Activated CD8-positive, alpha-beta T cell treated with anti-CD3 and anti-CD28 coated beads for 36 hours (primary cell): ENCODE results near the gene LUZP2. TPM values are rescaled to one million over a fixed set of nuclear protein-coding genes. Genes with fewer than 3 reads are reported as not detected.

Experiments used
- ATAC-seq: fragments of 200-7000 bp; cut with Tn5 transposase; one replicate; pipeline ENCODE4 v1.10.0; 2021; ENCODE audit warnings: mild to moderate bottlenecking, moderate library complexity
- CTCF ChIA-PET: fragments of 350-600 bp; sonication (Branson Sonifier 250); formaldehyde crosslinking; loops from one replicate; lab custom pipeline; 2021; ENCODE audit warnings: antibody characterized with exemption; lab: Charles Lee
- POLR2A ChIA-PET: fragments of 350-600 bp; sonication (Branson Sonifier 250); formaldehyde crosslinking; loops from one replicate; lab custom pipeline; 2021; ENCODE audit warnings: antibody characterized with exemption; lab: Charles Lee
- DNase-seq: peaks from one replicate; pipeline ENCODE4 v3.0.0-alpha.2; 2020
- H3K27ac Mint-ChIP-seq: one replicate; pipeline ENCODE4 v1.8.0; 2021; ENCODE audit warnings: mild to moderate bottlenecking, mixed read lengths
- H3K27me3 Mint-ChIP-seq: one replicate; pipeline ENCODE4 v1.8.0; 2021; ENCODE audit warnings: mixed read lengths
- H3K36me3 Mint-ChIP-seq: one replicate; pipeline ENCODE4 v1.8.0; 2021; ENCODE audit warnings: low read depth, mixed read lengths
- H3K4me1 Mint-ChIP-seq: one replicate; pipeline ENCODE4 v1.8.0; 2021; ENCODE audit warnings: low read depth, mixed read lengths
- H3K4me3 Mint-ChIP-seq: one replicate; pipeline ENCODE4 v1.8.0; 2021; ENCODE audit warnings: mild to moderate bottlenecking, moderate library complexity, mixed read lengths
- H3K9me3 Mint-ChIP-seq: one replicate; pipeline ENCODE4 v1.8.0; 2021; ENCODE audit warnings: mixed read lengths
- intact Hi-C: fragments of 100-400 bp; cut with micrococcal nuclease; formaldehyde crosslinking; loops from one replicate; pipeline ENCODE4 v1.10.0; 2022
- total RNA-seq, 2 experiments: library from RNA; stranded (reverse); gene quantifications; one replicate each; pipeline ENCODE4 v1.2.3, GENCODE V29; 2021
- TF ChIP-seq, protein P1 (sequence below): fragments of 200-600 bp; IDR thresholded peaks from one replicate; pipeline ENCODE4 v1.8.0; 2022; ENCODE audit warnings: antibody characterized with exemption, mild to moderate bottlenecking

The LUZP2 gene
- total RNA-seq, 2 experiments from 2014 or later = not detected

DNA sequence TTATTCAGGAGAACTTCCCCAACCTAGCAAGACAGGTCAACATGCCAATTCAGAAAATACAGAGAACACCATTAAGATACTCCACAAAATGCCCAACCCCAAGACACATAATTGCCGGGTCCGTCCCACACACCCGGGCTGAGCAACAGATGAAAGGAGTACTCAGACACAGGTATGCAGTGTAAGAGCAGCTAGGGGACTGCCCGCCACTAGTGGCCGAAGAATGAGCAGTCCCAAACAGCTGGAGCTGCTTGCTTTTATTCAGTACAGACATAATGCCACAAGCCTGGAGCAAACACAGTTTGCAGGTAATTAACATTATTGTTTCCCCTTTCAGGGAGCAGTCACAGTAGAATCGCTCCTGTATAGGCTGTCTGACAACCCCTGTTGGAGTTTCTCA is 364.6 kb downstream of the LUZP2 start:
- ChIA-PET CTCF (interaction anchor here (0.9 kb wide), 1 partner anchor 324 kb away, joined by 3 read pairs; no protein-coding TSS in a partner anchor), POLR2A (no interaction called here)
- peaks cover 8% of the 10 kb centered on the region for H3K9me3 Mint-ChIP-seq
- no peaks in the 10 kb centered on the region for H3K4me1 Mint-ChIP-seq
- no peak overlapping the region for H3K27ac Mint-ChIP-seq
- H3K27me3 Mint-ChIP-seq = no peaks in the 10 kb centered on the region
- TF ChIP-seq, protein P1, sequence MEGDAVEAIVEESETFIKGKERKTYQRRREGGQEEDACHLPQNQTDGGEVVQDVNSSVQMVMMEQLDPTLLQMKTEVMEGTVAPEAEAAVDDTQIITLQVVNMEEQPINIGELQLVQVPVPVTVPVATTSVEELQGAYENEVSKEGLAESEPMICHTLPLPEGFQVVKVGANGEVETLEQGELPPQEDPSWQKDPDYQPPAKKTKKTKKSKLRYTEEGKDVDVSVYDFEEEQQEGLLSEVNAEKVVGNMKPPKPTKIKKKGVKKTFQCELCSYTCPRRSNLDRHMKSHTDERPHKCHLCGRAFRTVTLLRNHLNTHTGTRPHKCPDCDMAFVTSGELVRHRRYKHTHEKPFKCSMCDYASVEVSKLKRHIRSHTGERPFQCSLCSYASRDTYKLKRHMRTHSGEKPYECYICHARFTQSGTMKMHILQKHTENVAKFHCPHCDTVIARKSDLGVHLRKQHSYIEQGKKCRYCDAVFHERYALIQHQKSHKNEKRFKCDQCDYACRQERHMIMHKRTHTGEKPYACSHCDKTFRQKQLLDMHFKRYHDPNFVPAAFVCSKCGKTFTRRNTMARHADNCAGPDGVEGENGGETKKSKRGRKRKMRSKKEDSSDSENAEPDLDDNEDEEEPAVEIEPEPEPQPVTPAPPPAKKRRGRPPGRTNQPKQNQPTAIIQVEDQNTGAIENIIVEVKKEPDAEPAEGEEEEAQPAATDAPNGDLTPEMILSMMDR = no peak
- no peaks in the 10 kb centered on the region for H3K36me3 Mint-ChIP-seq
- no peak overlapping the region for H3K4me3 Mint-ChIP-seq
- DNase-seq (no peak), ATAC-seq (no peak)
- intact Hi-C loops = no loop called here

DNA sequence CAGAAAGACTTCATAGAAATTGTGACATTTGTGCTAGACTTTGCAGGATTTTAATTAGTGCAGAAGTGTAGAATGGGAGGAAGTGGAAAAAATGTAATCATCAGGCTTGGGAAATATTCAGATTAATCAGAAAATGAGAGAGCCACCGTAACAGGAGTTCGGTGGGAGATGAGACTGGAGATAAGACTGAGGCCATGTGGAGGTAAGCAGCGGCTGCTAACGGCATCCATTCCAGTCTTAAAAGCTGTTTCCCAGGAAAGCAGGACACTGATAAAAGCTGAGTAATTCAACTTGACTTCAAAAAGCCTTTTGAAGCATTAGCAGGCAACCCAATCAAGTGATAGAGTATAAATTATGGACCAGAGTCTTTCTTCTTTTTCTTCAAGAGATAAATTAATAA is 369.9 kb downstream of the LUZP2 start:
- H3K4me3 Mint-ChIP-seq = no peak overlapping the region
- H3K27me3 Mint-ChIP-seq = no peaks in the 10 kb centered on the region
- TF ChIP-seq, protein P1 = no peak
- no peak for DNase-seq
- CTCF ChIA-PET = no interaction called here
- no peaks in the 10 kb centered on the region for H3K4me1 Mint-ChIP-seq
- H3K27ac Mint-ChIP-seq = no peak overlapping the region
- intact Hi-C loops = no loop called here
- POLR2A ChIA-PET = no interaction called here
- peaks cover 9% of the 10 kb centered on the region for H3K9me3 Mint-ChIP-seq
- no peaks in the 10 kb centered on the region for H3K36me3 Mint-ChIP-seq
- no peak for ATAC-seq

DNA sequence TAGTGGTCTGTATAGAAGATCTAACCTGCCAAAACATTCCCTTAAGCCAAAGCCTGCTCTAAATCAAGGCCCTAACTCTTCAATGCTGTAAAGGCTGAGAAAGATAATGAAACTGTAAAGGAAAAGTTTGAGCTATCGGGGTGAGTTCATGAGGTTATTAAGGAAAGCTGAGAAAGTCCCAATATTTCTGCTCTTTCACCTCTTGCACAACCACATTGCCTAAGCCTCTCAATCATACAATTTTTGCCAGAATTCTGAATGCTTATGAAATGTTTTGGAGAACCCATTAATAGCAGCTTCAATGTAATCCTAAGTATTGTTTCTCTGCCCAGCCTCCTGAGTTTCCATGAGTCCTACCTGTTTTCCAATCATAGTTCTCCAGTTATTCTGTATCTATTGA is 373.2 kb downstream of the LUZP2 start:
- H3K4me1 Mint-ChIP-seq = no peaks in the 10 kb centered on the region
- peaks cover 9% of the 10 kb centered on the region for H3K9me3 Mint-ChIP-seq
- no peak for DNase-seq
- no peaks in the 10 kb centered on the region for H3K27me3 Mint-ChIP-seq
- CTCF ChIA-PET = no interaction called here
- H3K4me3 Mint-ChIP-seq = no peak overlapping the region
- no peaks in the 10 kb centered on the region for H3K36me3 Mint-ChIP-seq
- no peak overlapping the region for H3K27ac Mint-ChIP-seq
- TF ChIP-seq, protein P1 = no peak
- intact Hi-C loops = no loop called here
- POLR2A ChIA-PET = no interaction called here
- no peak for ATAC-seq

DNA sequence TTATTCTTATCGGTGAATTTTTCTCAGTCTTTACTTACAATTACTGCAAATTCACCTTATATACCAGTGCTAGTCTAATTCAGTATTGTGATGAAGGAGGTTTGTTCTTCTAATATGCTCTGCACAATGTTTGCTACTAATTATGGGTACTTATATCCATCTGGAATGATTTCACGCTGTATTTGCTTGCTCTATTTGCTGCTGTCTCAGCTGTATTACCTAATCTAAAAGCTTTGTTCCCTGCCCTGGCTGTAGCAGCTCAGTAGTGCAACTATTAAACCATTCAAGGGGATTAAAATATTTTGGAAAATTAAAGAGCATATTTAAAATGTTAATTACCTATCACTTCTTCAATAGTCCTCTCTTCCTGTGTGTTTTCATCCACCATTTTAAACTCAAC is 375.3 kb downstream of the LUZP2 start:
- ATAC-seq (no peak), DNase-seq (no peak)
- Mint-ChIP-seq H3K4me1 (no peaks in the 10 kb centered on the region), H3K27ac (no peak overlapping the region), H3K4me3 (no peak overlapping the region), H3K36me3 (no peaks in the 10 kb centered on the region), H3K27me3 (no peaks in the 10 kb centered on the region), H3K9me3 (peaks cover 9% of the 10 kb centered on the region)
- intact Hi-C loops = no loop called here
- POLR2A ChIA-PET = no interaction called here
- TF ChIP-seq, protein P1 = no peak
- CTCF ChIA-PET = no interaction called here

DNA sequence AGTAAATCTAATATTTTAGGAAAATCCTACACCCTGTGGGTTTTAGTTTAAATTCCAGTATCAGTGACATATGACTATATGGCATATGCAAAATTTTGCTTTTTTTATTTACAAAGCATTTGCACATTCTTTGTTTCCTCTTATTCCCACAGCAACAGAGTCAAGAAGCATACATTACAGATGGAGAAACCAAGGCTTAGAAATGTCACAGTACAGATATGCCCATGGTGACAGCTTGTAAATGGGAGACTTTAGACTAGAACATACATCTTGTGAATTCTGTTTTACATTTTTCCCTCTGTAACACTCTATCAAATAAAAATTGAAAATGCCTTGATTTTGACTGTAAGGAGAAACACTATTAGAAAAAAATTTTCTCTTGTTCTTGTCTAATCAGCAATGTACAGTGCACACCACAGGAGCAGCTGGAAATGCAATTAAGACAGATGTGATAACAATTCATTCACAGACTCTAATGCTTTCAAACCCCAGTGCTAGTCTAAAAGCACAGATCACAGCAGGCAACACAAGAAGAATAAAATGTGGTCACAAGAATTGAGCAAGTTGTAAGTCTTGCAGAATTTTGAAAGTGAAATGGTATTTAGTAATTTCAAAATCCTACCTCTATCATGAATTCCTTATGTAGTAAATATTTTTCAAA is 375.9 kb downstream of the LUZP2 start:
- CTCF ChIA-PET = no interaction called here
- no peaks in the 10 kb centered on the region for H3K4me1 Mint-ChIP-seq
- H3K27me3 Mint-ChIP-seq = no peaks in the 10 kb centered on the region
- TF ChIP-seq, protein P1 = no peak
- no peak overlapping the region for H3K4me3 Mint-ChIP-seq
- POLR2A ChIA-PET = no interaction called here
- no peaks in the 10 kb centered on the region for H3K36me3 Mint-ChIP-seq
- no peak for DNase-seq
- no peak for ATAC-seq
- H3K27ac Mint-ChIP-seq = no peak overlapping the region
- intact Hi-C loops = no loop called here
- H3K9me3 Mint-ChIP-seq = peaks cover 5% of the 10 kb centered on the region
